HepG2 (cell line): ENCODE results near the gene IFT80. TPM values are rescaled to one million over a fixed set of nuclear protein-coding genes. Genes with fewer than 3 reads are reported as not detected.

Experiments used
- ATAC-seq: fragments of 200-7000 bp; cut with Tn5 transposase; 3 replicates; pipeline ENCODE4 v1.9.1; 2020; ENCODE audit warnings: mild to moderate bottlenecking, moderate library complexity
- BruUV-seq: library from RNA; stranded (reverse); fragments of 400-500 nt; replicated peaks from 2 replicates; lab custom pipeline; 2021; lab: Mats Ljungman, UMichigan
- CTCF ChIA-PET: fragments of 300-600 bp; formaldehyde crosslinking; extraction: SDS; loops from one replicate; lab custom pipeline; 2021; ENCODE audit warnings: low total read pairs, inconsistent platforms, low intra/inter-chr PET ratio; lab: Yijun Ruan, JAX
- POLR2A ChIA-PET: fragments of 350-600 bp; sonication (Branson Sonifier 250); formaldehyde crosslinking; loops from one replicate; lab custom pipeline; 2020; ENCODE audit warnings: antibody characterized with exemption, inconsistent platforms; lab: Yijun Ruan, JAX
- DNase-seq: peaks from one replicate; pipeline ENCODE4 v3.0.0-alpha.2; 2015; ENCODE audit warnings: low spot score
- FAIRE-seq: peaks from 3 replicates; lab custom pipeline; 2011; peaks lifted over from hg19 to GRCh38; lab: Jason Lieb, UNC
- H2AFZ ChIP-seq: one replicate; pipeline ENCODE4 v1.6.1; 2011; ENCODE audit warnings: low read length, inconsistent platforms
- H3K27ac ChIP-seq: fragments of 300-600 bp; 3 replicates; pipeline ENCODE4 v1.8.0; 2011; ENCODE audit warnings: mixed run types, mild to moderate bottlenecking, mixed read lengths, low read length, inconsistent platforms; ENCODE audit not compliant: insufficient read depth; ENCODE audit errors: extremely low read length
- H3K27me3 ChIP-seq, 2 experiments: fragments of 200-600 bp in 1 of 2; 2 replicates in 1 of 2; 3 replicates in 1 of 2; pipeline versions ENCODE4 v1.6.0 to v1.8.0; 2011; ENCODE audit warnings: low read length in 2 of 2, mild to moderate bottlenecking in 2 of 2, moderate library complexity in 2 of 2, inconsistent platforms in 1 of 2; ENCODE audit not compliant: insufficient read depth in 2 of 2, control insufficient read depth in 1 of 2
- H3K36me3 ChIP-seq, 2 experiments: fragments of 200-600 bp in 1 of 2; replicated peaks in 1 of 2; 2 replicates in 1 of 2; 3 replicates in 1 of 2; pipeline versions ENCODE4 v1.5.1 to v1.8.0; 2011; ENCODE audit warnings: low read length in 2 of 2, inconsistent platforms in 1 of 2; ENCODE audit not compliant: insufficient read depth in 2 of 2, control insufficient read depth in 1 of 2
- H3K4me1 ChIP-seq: 2 replicates; pipeline ENCODE4 v1.5.1; 2012; ENCODE audit warnings: low read length, inconsistent platforms; ENCODE audit not compliant: insufficient read depth
- H3K4me2 ChIP-seq: 2 replicates; pipeline ENCODE4 v1.6.0; 2011; ENCODE audit warnings: low read depth, low read length, inconsistent platforms
- H3K4me3 ChIP-seq, 3 experiments: fragments of 200-600 bp in 1 of 3; sonication (generic), shearing (Covaris generic) in 1 of 3; replicated peaks in 1 of 3; 2 replicates each; pipeline ENCODE4 v1.5.1; 2011 to 2016; ENCODE audit warnings: low read length in 3 of 3, inconsistent platforms in 2 of 3, low read depth in 2 of 3, mild to moderate bottlenecking in 2 of 3, control low read depth in 1 of 3, mixed read lengths in 1 of 3; ENCODE audit not compliant: insufficient read depth in 1 of 3
- H3K79me2 ChIP-seq: one replicate; pipeline ENCODE4 v1.6.1; 2011; ENCODE audit warnings: low read length, inconsistent platforms; ENCODE audit not compliant: insufficient read depth
- H3K9ac ChIP-seq: 2 replicates; pipeline ENCODE4 v1.6.0; 2011; ENCODE audit warnings: mild to moderate bottlenecking, low read depth, low read length, inconsistent platforms; ENCODE audit not compliant: insufficient read depth
- H3K9me3 ChIP-seq: 2 replicates; pipeline ENCODE4 v1.5.1; 2012; ENCODE audit warnings: mild to moderate bottlenecking, low read length
- H4K20me1 ChIP-seq: 2 replicates; pipeline ENCODE4 v1.6.0; 2011; ENCODE audit warnings: inconsistent platforms, mild to moderate bottlenecking, low read length, moderate library complexity; ENCODE audit not compliant: insufficient read depth
- ZNF121 ChIP-seq: sonication (generic); formaldehyde crosslinking; IDR thresholded peaks from 2 replicates; pipeline ENCODE4 v1.5.0; 2020; ENCODE audit warnings: mild to moderate bottlenecking, missing genetic modification reagents
- ZNF496 ChIP-seq: sonication (generic); formaldehyde crosslinking; IDR thresholded peaks from 2 replicates; pipeline ENCODE4 v1.8.1; 2023; ENCODE audit warnings: mild to moderate bottlenecking, moderate library complexity, missing genetic modification reagents; ENCODE audit not compliant: insufficient replicate concordance
- ZNF770 ChIP-seq: sonication (generic); formaldehyde crosslinking; IDR thresholded peaks from 2 replicates; pipeline ENCODE4 v1.5.0; 2020; ENCODE audit warnings: mild to moderate bottlenecking, missing genetic modification reagents
- WGBS: methylation state at CpG from one replicate; pipeline ENCODE4 v1.1.6; 2017; ENCODE audit warnings: low lambda C conversion rate; 5-methylcytosine and 5-hydroxymethylcytosine counted together
- in situ Hi-C: cut with HindIII; loops from 2 replicates; pipeline ENCODE4 v1.10.0; 2017; ENCODE audit warnings: low pct_unique_long_range_greater_than_20kb; ENCODE audit not compliant: extremely low pct_ligation_motif_present
- intact Hi-C: fragments of 100-400 bp; cut with micrococcal nuclease; formaldehyde crosslinking; loops from one replicate; pipeline ENCODE4 v1.10.0; 2022; ENCODE audit not compliant: unreplicated experiment
- polyA plus RNA-seq, 8 experiments: library from polyadenylated mRNA; depleted of rRNA in 3 of 8; stranded (reverse) in 7 of 8; unstranded in 1 of 8; fragments of >200 nt; fragmentation: Illumina TruSeq in 4 of 8; extraction: Trizol in 4 of 8; gene quantifications; 2 replicates each; pipeline versions ENCODE4 v1.2.1 to v1.2.3, GENCODE V29; 2011 to 2016; ENCODE audit warnings: low read depth in 4 of 8, missing spikeins in 1 of 8, mixed read lengths in 1 of 8; ENCODE audit not compliant: insufficient read depth in 1 of 8
- total RNA-seq, 5 experiments: library from RNA; depleted of rRNA; stranded (reverse); fragments of >200 nt; fragmentation: Illumina TruSeq; extraction: Trizol; gene quantifications; 2 replicates each; pipeline ENCODE4 v1.2.3, GENCODE V29; 2016; ENCODE audit warnings: low read depth in 1 of 5

The IFT80 gene
- total and polyA plus RNA-seq, 2 of the 13 experiments (the other 11 are each of a cell fraction or from before 2014, with no cell fraction given) = 11.4 to 15.7 TPM

GRCh38 chr3:160412477-160412876, 13.5 kb upstream of the IFT80 start:
- Histone ChIP-seq H3K9me3 (no peaks in the 10 kb centered on the region), H3K36me3 (peaks cover 4 to 47% of the 10 kb centered on the region in 2 experiments; a peak in 4 of 5 replicates), H3K4me2 (no peak overlapping the region), H3K4me1 (peaks cover 11% of the 10 kb centered on the region), H3K4me3 (no peak overlapping the region), H2AFZ (no peak overlapping the region), H3K27ac (no peak overlapping the region), H4K20me1 (no peaks in the 10 kb centered on the region; the same call in 1 of the 2 replicates), H3K9ac (no peak overlapping the region), H3K27me3 (no peaks in the 10 kb centered on the region), H3K79me2 (peaks cover 20% of the 10 kb centered on the region)
- in situ Hi-C loops (loop anchor here (5.0 to 25.0 kb wide), 2 partner anchors 250 to 375 kb away; no protein-coding TSS in a partner anchor), intact Hi-C loops (loop anchor here (5.0 kb wide), 1 partner anchor 185 kb away; the partner anchor contains the start of gene C3orf80)
- ChIA-PET POLR2A (no interaction called here), CTCF (no interaction called here)
- TF ChIP-seq ZNF496 (no peak), ZNF121 (CRISPR knock-in tag) (peak; percentile 84), ZNF770 (CRISPR knock-in tag) (peak; percentile 42; the same call in 1 of the 2 replicates)
- 92% methylated on average over 1 of the region's 1 CpG for WGBS
- DNase-seq (no peak), FAIRE-seq (no peak), ATAC-seq (no peak)
- BruUV-seq = no TSS peak
